Neuronal stem cell (in vitro differentiated cells): ENCODE measurements around the gene PTPN6.
"Not testable (repeated sequence)": the region's sequence is repeated elsewhere in the genome, so short reads cannot be mapped to it uniquely, and the experiment has no call there.

Experiments used
- DNase-seq: peaks from one replicate; pipeline ENCODE4 v3.0.0-alpha.2; 2013; ENCODE audit warnings: low spot score
- H2AFZ ChIP-seq: one replicate; pipeline ENCODE4 v1.6.1; 2013; ENCODE audit warnings: mild to moderate bottlenecking, low read length, inconsistent platforms
- H2AK5ac ChIP-seq: 2 replicates; pipeline ENCODE4 v1.6.1; 2013; ENCODE audit warnings: low read depth, mild to moderate bottlenecking, inconsistent platforms, low read length, moderate library complexity, mixed read lengths
- H2BK120ac ChIP-seq: 2 replicates; pipeline ENCODE4 v1.6.1; 2013; ENCODE audit warnings: low read depth, mild to moderate bottlenecking, inconsistent platforms, low read length, moderate library complexity, mixed read lengths
- H2BK12ac ChIP-seq: one replicate; pipeline ENCODE4 v1.6.1; 2013; ENCODE audit warnings: low read length, inconsistent platforms
- H2BK15ac ChIP-seq: 2 replicates; pipeline ENCODE4 v1.6.1; 2013; ENCODE audit warnings: mild to moderate bottlenecking, low read length, inconsistent platforms, mixed read lengths
- H2BK5ac ChIP-seq: one replicate; pipeline ENCODE4 v1.6.1; 2013; ENCODE audit warnings: inconsistent platforms, mild to moderate bottlenecking, low read length, moderate library complexity
- H3K14ac ChIP-seq: one replicate; pipeline ENCODE4 v1.6.1; 2013; ENCODE audit warnings: low read length, inconsistent platforms
- H3K18ac ChIP-seq: 2 replicates; pipeline ENCODE4 v1.6.1; 2013; ENCODE audit warnings: low read length, inconsistent platforms
- H3K23ac ChIP-seq: 2 replicates; pipeline ENCODE4 v1.6.1; 2013; ENCODE audit warnings: low read depth, mild to moderate bottlenecking, mixed read lengths, low read length, inconsistent platforms; ENCODE audit not compliant: poor library complexity
- H3K27ac ChIP-seq: replicated peaks from 3 replicates; pipeline ENCODE4 v1.5.1; 2013; ENCODE audit warnings: low read length, inconsistent platforms
- H3K27me3 ChIP-seq, 3 experiments: 2 replicates each; pipeline ENCODE4 v1.6.1; 2013; ENCODE audit warnings: low read length in 3 of 3, mild to moderate bottlenecking in 2 of 3, inconsistent platforms in 1 of 3, low read depth in 1 of 3, mixed read lengths in 1 of 3, moderate library complexity in 1 of 3; ENCODE audit not compliant: control insufficient read depth in 3 of 3, insufficient read depth in 3 of 3
- H3K36me3 ChIP-seq, 2 donors: replicated peaks in 1 of 2; 2 replicates each; pipeline ENCODE4 v1.6.1; 2013; ENCODE audit warnings: low read length in 2 of 2; ENCODE audit not compliant: control insufficient read depth in 2 of 2, insufficient read depth in 2 of 2
- H3K4ac ChIP-seq: 2 replicates; pipeline ENCODE4 v1.6.1; 2013; ENCODE audit warnings: inconsistent platforms, mild to moderate bottlenecking, low read length, moderate library complexity
- H3K4me1 ChIP-seq, 2 donors: 1 replicate in 1 of 2; 2 replicates in 1 of 2; pipeline ENCODE4 v1.6.1; 2013; ENCODE audit warnings: low read length in 2 of 2, low read depth in 1 of 2; ENCODE audit not compliant: control insufficient read depth in 2 of 2, insufficient read depth in 1 of 2
- H3K4me2 ChIP-seq: one replicate; pipeline ENCODE4 v1.6.1; 2013; ENCODE audit warnings: mild to moderate bottlenecking, low read length, inconsistent platforms; ENCODE audit not compliant: insufficient read depth, poor library complexity, severe bottlenecking
- H3K4me3 ChIP-seq, 2 donors: 2 replicates each; pipeline ENCODE4 v1.5.1; 2013; ENCODE audit warnings: low read length in 2 of 2, mild to moderate bottlenecking in 2 of 2, inconsistent platforms in 1 of 2, moderate library complexity in 1 of 2
- H3K79me1 ChIP-seq: one replicate; pipeline ENCODE4 v1.6.1; 2013; ENCODE audit warnings: low read depth, mild to moderate bottlenecking, inconsistent platforms, low read length, moderate library complexity
- H3K9ac ChIP-seq: one replicate; pipeline ENCODE4 v1.6.1; 2013; ENCODE audit warnings: mild to moderate bottlenecking, low read depth, low read length, inconsistent platforms; ENCODE audit not compliant: poor library complexity
- H3K9me3 ChIP-seq, 2 donors: replicated peaks in 1 of 2; 2 replicates each; pipeline versions ENCODE3 to v1.6.1; 2013; ENCODE audit warnings: low read length in 2 of 2, mild to moderate bottlenecking in 2 of 2, inconsistent platforms in 1 of 2, low read depth in 1 of 2, mixed read lengths in 1 of 2, moderate library complexity in 1 of 2; ENCODE audit not compliant: control insufficient read depth in 2 of 2, insufficient read depth in 1 of 2
- H4K8ac ChIP-seq: one replicate; pipeline ENCODE4 v1.6.1; 2013; ENCODE audit warnings: low read depth, mild to moderate bottlenecking, inconsistent platforms, low read length, moderate library complexity
- H4K91ac ChIP-seq: one replicate; pipeline ENCODE4 v1.6.1; 2013; ENCODE audit warnings: low read length, low read depth, mild to moderate bottlenecking, inconsistent platforms; ENCODE audit not compliant: poor library complexity
- WGBS, 2 donors: extraction: QIAGEN DNeasy Blood & Tissue Kit; methylation state at CpG; one replicate each; pipeline ENCODE4 v1.1.7; 2013; ENCODE audit warnings: missing lambda C conversion rate in 2 of 2, mixed read lengths in 1 of 2; ENCODE audit not compliant: insufficient read length in 2 of 2, insufficient replicate concordance in 1 of 2; ENCODE audit errors: extremely low coverage in 2 of 2; 5-methylcytosine and 5-hydroxymethylcytosine counted together

PTPN6 gene

GRCh38 chr12:6904280-6905276 is 46.6 kb upstream of the PTPN6 start, which contains the start of gene LRRC23:
LRRC23 (plus strand) TSS chr12:6904822; CDS start chr12:6905634, 812 bp downstream.
- peak within 1 kb of the TSS; percentile 47 for H2BK12ac ChIP-seq
- no peak within 1 kb of the TSS for H2AK5ac ChIP-seq
- H3K27ac ChIP-seq, result peak within 1 kb of the TSS; percentile 93
- peak within 1 kb of the TSS; percentile 75 for H3K9ac ChIP-seq
- H3K4me3 ChIP-seq, result peak within 1 kb of the TSS; percentile 55 to 72
- H3K79me1 ChIP-seq, result peaks cover 1% of the 10 kb centered on the region
- peak within 1 kb of the TSS; percentile 86 for H3K18ac ChIP-seq
- peak within 1 kb of the TSS; percentile 93 for H2AFZ ChIP-seq
- no CpG with 5 or more reads among the region's 34 CpGs for WGBS, 2 donors
- H3K23ac ChIP-seq, result peak within 1 kb of the TSS; percentile 51
- H2BK5ac ChIP-seq, result peak within 1 kb of the TSS; percentile 88
- peaks cover 10 to 15% of the 10 kb centered on the region in 2 donors for H3K4me1 ChIP-seq
- peak within 1 kb of the TSS; percentile 71 for H2BK15ac ChIP-seq
- no peak within 1 kb of the TSS for H2BK120ac ChIP-seq
- no peak within 1 kb of the TSS for H4K91ac ChIP-seq
- peak; percentile 99 for DNase-seq
- no peaks in the 10 kb centered on the region for H3K9me3 ChIP-seq
- H3K14ac ChIP-seq, result no peak within 1 kb of the TSS
- no peaks in the 10 kb centered on the region for H3K27me3 ChIP-seq
- H3K4ac ChIP-seq, result peak within 1 kb of the TSS; percentile 79
- H3K36me3 ChIP-seq, result no peaks in the 10 kb centered on the region
- H4K8ac ChIP-seq, result no peak within 1 kb of the TSS
- H3K4me2 ChIP-seq, result peak within 1 kb of the TSS; percentile 88

- WGBS, 2 donors, result no CpG with 5 or more reads among the region's 5 CpGs
- peak overlapping the region; percentile 55 to 72 for H3K4me3 ChIP-seq
Measured at GRCh38 chr12:6905414-6906040, 45.6 kb upstream of the PTPN6 start.

GRCh38 chr12:6908141-6908540 is 43.0 kb upstream of the PTPN6 start:
- H3K18ac ChIP-seq, H3K23ac ChIP-seq, H2BK5ac ChIP-seq, H3K4me3 ChIP-seq, H2AFZ ChIP-seq, H3K27ac ChIP-seq, H3K36me3 ChIP-seq, H3K27me3 ChIP-seq, H4K91ac ChIP-seq, H3K4ac ChIP-seq, H3K14ac ChIP-seq, H3K79me1 ChIP-seq, H3K9me3 ChIP-seq, H2BK12ac ChIP-seq, H2BK15ac ChIP-seq, H2AK5ac ChIP-seq, H4K8ac ChIP-seq, H2BK120ac ChIP-seq, H3K9ac ChIP-seq, DNase-seq, H3K4me2 ChIP-seq: not testable (repeated sequence)
- no CpG with 5 or more reads among the region's 11 CpGs for WGBS, 2 donors
- H3K4me1 ChIP-seq, result peaks cover 10 to 18% of the 10 kb centered on the region in 2 donors

More at GRCh38 chr12:6905414-6906040, 45.6 kb upstream of the PTPN6 start:
- Histone ChIP-seq H2AK5ac (no peak overlapping the region), H2BK15ac (peak overlapping the region; percentile 71), H3K79me1 (peaks cover 1% of the 10 kb centered on the region), H3K36me3 (no peaks in the 10 kb centered on the region), H3K9me3 (no peaks in the 10 kb centered on the region), H3K23ac (peak overlapping the region; percentile 29), H4K91ac (no peak overlapping the region), H3K27ac (peak overlapping the region; percentile 93), H3K27me3 (no peaks in the 10 kb centered on the region), H3K4me1 (peaks cover 10 to 13% of the 10 kb centered on the region in 2 donors), H3K9ac (peak overlapping the region; percentile 75), H3K14ac (no peak overlapping the region), H3K4me2 (peak overlapping the region; percentile 88), H2BK12ac (peak overlapping the region; percentile 47), H2AFZ (peak overlapping the region; percentile 87), H3K4ac (no peak overlapping the region), H2BK120ac (no peak overlapping the region), H3K18ac (peak overlapping the region; percentile 86), H2BK5ac (peak overlapping the region; percentile 88), H4K8ac (no peak overlapping the region)
- no peak for DNase-seq
